ENCODE measurements around the gene ALK.

The ALK gene

DNA sequence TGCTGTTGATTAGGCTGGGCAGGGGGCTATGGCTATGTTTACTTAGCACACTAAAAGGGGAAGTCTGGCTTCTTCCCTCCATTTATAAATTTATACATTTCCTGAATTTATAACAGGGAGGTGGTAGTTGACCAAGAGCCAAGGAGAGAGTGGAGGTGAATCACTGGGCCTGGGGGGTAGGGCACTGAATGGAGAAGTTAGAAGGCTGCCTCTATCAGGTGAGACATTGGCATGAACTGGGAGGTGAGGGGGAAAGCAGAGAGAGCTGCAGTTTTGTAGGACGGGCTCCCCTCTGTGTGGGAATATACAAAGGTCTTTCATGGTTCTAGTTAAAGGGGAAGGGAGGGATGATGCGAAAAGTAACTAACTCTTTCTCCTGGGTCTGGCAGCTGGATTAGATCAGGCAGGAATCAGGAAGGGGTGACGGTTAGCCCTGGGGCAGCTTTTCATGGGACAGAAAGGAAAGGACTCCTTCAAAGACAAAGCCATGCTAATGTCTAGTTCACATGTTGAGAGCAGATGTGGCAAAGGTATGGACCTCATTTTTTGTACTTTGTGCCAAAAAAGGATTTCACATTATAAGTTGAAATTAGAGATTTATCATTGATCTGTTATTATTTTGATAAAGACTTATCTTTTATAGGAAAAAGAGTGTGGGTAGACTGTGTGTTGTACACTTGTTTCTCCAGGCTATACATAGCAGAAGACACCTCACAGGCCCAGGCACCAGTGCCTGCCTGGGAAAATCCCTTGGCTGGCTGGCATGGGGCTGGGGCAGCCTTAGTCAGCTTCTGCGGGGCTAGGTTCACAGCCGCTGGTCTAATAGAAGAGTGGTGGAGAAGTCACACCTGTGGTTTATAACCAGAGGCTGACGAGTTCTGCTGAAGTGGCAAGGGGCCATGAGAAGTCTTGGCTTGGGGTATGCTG lies 647.4 kb downstream of the ALK start:
- Histone ChIP-seq H3K9ac (ENCODE audit: low read depth, low read length) (no peak overlapping the region), H3K36me3 (ENCODE audit: insufficient read depth, low read length) (no peaks in the 10 kb centered on the region), H3K4me1 (ENCODE audit: insufficient read depth, low read length) (peaks cover 3% of the 10 kb centered on the region; the same call in 1 of the 2 replicates), H3K9me3 (ENCODE audit: control insufficient read depth, insufficient read depth, low read length) (no peaks in the 10 kb centered on the region)

DNA sequence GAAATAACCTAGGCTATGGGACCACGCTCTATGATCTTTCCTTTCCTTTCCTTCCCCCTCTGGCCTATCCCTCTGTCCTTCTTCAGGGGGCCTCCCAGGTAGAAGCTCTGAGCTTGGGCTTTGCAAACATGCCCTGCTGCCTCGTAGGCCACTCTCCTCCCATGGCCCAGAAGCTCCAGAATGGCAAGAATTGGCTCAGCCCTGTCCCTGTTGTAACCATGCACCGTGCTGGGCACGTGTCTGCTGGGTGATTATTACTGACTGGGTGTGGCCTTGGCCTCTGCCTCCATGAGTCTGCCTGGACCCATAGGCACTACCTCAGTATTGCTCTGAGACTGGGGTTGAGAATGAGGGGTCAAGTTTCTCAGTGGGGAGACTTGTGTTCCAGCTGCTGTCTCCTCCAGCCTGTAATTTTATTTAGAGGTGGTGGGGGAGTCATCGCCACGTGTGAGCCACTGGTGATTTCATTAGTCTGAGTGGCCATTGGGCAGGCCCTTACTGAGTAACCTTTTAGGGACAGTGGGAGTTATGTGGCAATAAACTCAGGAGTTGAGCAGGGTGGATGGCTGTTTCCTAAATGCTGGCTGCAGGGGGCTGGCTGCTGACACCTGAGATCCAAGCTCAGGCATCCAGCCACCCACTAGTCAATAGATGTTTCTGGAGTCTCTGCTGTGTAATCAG lies 648.2 kb downstream of the ALK start:
- Histone ChIP-seq H3K4me1 (ENCODE audit: insufficient read depth, low read length) (peaks cover 3% of the 10 kb centered on the region; the same call in 1 of the 2 replicates), H3K9me3 (ENCODE audit: control insufficient read depth, insufficient read depth, low read length) (no peaks in the 10 kb centered on the region), H3K36me3 (ENCODE audit: insufficient read depth, low read length) (no peaks in the 10 kb centered on the region), H3K9ac (ENCODE audit: low read depth, low read length) (no peak overlapping the region)

DNA sequence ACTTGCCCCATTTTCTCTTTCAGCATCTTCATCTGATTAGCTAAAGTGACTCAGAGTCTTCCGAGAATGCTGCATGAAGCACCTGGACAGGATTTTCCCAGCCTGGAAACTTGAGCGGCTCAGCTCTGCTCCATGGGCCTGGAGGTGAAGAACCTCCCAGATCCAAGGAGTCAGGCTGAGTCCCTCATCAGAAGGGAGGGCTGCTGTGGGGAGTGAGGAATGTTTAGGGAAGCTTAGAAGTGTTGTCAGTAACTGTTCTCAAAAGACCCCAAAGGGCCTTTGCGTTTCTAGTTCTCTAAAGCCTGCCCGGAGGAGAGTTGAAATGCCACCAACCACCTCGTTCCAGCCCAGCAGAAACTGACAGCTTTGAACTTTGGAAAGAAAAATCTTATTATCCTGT lies 649.1 kb downstream of the ALK start:
- no peaks in the 10 kb centered on the region for H3K36me3 ChIP-seq (ENCODE audit: insufficient read depth, low read length)
- peaks cover 3% of the 10 kb centered on the region; the same call in 1 of the 2 replicates for H3K4me1 ChIP-seq (ENCODE audit: insufficient read depth, low read length)
- no peaks in the 10 kb centered on the region for H3K9me3 ChIP-seq (ENCODE audit: control insufficient read depth, insufficient read depth, low read length)
- H3K9ac ChIP-seq (ENCODE audit: low read depth, low read length) = no peak overlapping the region

DNA sequence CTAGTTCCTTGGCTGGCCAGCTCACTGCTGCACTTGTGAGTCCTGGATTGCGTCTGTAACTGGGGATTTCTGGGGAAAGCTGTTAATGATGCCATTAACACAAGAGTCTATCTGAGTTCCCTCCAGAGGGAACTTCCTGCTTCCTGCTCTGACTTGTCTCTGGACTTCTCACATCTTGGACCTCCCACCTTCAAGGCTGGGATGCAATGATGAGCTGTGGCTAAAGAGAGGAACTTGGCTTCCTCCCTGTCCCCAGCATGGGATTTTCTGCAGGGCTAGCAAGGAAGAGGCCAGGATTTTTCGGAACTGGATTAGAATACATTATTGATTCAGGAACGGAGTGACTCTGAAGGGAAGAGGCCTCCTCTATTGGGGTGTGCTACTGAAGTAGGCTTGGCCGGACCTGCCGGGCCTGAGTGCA lies 650.7 kb downstream of the ALK start:
- Histone ChIP-seq H3K9ac (ENCODE audit: low read depth, low read length) (no peak overlapping the region), H3K36me3 (ENCODE audit: insufficient read depth, low read length) (no peaks in the 10 kb centered on the region), H3K9me3 (ENCODE audit: control insufficient read depth, insufficient read depth, low read length) (no peaks in the 10 kb centered on the region), H3K4me1 (ENCODE audit: insufficient read depth, low read length) (peaks cover 3% of the 10 kb centered on the region; the same call in 1 of the 2 replicates)

DNA sequence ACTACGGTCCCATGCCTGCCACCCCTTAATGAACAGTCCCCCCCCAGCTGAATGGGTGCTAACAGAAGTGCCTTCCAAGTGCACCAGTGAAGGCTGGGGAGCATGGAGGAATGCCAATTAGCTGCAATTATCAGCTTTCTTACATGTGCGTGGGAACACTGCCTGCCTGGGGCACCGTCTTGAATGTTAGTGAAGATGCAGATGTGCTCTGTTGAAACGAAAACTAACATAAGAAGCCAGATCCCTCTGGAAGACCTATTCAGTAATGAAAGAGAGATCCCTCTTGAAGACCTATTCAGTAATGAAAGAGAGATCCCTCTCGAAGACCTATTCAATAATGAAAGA lies 651.6 kb downstream of the ALK start:
- no peaks in the 10 kb centered on the region for H3K9me3 ChIP-seq (ENCODE audit: control insufficient read depth, insufficient read depth, low read length)
- H3K4me1 ChIP-seq (ENCODE audit: insufficient read depth, low read length) = peaks cover 3% of the 10 kb centered on the region; the same call in 1 of the 2 replicates
- no peaks in the 10 kb centered on the region for H3K36me3 ChIP-seq (ENCODE audit: insufficient read depth, low read length)
- no peak overlapping the region for H3K9ac ChIP-seq (ENCODE audit: low read depth, low read length)

DNA sequence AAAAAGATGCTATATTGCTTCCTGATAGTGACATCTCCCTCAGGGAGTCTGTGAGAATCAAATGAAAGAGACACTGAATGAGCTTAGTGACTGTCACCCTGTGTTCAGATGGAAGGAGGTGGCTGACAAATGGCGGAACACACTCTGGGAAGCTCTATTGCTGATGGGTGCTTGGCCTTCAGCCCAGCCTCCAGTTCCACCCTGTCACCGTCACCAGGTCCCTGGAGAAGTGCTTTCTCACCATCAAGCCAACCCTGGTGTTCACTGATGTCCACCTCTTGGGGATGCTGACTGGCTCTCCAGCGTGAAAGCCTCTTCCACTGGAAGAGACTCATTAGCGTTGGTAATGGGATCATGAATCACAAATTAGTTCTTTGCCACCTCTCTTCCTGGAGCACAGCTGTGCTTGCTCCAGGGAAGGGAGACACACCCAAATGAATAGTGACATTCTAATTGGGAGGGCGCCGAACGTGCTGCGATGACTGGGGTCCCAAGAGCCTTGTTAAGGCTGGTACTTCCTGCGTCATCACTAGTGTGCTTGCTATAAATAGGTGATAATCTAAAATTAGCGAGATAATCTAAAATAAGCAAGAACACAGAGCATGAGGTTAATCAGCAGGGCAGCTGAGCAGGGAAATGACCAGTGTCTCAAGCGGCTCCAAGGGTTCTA lies 652.2 kb downstream of the ALK start:
- no peaks in the 10 kb centered on the region for H3K9me3 ChIP-seq (ENCODE audit: control insufficient read depth, insufficient read depth, low read length)
- no peaks in the 10 kb centered on the region for H3K36me3 ChIP-seq (ENCODE audit: insufficient read depth, low read length)
- no peak overlapping the region for H3K9ac ChIP-seq (ENCODE audit: low read depth, low read length)
- H3K4me1 ChIP-seq (ENCODE audit: insufficient read depth, low read length) = peaks cover 3% of the 10 kb centered on the region; the same call in 1 of the 2 replicates

DNA sequence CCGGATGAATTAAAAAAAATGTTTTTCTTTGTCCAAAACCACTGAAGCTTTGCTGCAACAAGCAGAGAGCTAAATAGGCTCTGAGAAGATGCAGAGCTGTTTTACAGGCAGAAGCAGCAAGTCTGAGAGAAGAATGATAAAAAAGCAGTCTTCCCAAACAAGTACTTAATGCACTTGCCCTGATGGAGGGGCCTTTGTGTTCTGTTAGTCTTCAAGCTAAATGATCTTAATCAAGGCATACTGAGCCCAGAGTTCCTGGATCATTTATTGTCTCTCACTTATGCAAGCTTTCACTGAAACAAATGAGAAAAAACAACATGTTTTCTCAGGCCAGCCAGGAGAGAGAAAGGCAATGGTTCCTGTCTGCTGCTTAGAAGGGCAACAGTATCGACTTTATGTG lies 653.7 kb downstream of the ALK start:
- H3K36me3 ChIP-seq (ENCODE audit: insufficient read depth, low read length) = no peaks in the 10 kb centered on the region
- H3K9me3 ChIP-seq (ENCODE audit: control insufficient read depth, insufficient read depth, low read length) = no peaks in the 10 kb centered on the region
- no peaks in the 10 kb centered on the region; the same call in 1 of the 2 replicates for H3K4me1 ChIP-seq (ENCODE audit: insufficient read depth, low read length)
- no peak overlapping the region for H3K9ac ChIP-seq (ENCODE audit: low read depth, low read length)

DNA sequence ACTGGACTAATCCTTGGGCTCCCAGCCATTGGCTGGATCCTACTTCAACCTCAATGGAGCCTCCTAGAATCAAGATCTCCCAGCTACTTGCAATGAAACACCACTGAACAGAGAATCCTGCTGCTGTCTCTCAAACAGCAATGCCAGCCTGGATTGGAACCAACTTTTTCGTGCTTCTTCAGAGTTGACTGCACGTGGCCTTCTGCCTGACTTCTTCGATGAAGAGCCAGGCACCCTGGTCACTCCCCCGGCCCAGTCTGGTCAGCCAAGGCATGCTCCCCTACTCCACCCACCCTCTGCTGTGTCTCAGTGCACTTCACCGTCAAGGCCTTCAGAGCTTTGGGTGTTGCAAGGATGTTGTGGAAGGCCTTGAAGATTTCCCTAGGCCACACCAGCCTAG lies 657.5 kb downstream of the ALK start:
- Histone ChIP-seq H3K36me3 (ENCODE audit: insufficient read depth, low read length) (no peaks in the 10 kb centered on the region), H3K9ac (ENCODE audit: low read depth, low read length) (no peak overlapping the region), H3K9me3 (ENCODE audit: control insufficient read depth, insufficient read depth, low read length) (no peaks in the 10 kb centered on the region), H3K4me1 (ENCODE audit: insufficient read depth, low read length) (no peaks in the 10 kb centered on the region)

DNA sequence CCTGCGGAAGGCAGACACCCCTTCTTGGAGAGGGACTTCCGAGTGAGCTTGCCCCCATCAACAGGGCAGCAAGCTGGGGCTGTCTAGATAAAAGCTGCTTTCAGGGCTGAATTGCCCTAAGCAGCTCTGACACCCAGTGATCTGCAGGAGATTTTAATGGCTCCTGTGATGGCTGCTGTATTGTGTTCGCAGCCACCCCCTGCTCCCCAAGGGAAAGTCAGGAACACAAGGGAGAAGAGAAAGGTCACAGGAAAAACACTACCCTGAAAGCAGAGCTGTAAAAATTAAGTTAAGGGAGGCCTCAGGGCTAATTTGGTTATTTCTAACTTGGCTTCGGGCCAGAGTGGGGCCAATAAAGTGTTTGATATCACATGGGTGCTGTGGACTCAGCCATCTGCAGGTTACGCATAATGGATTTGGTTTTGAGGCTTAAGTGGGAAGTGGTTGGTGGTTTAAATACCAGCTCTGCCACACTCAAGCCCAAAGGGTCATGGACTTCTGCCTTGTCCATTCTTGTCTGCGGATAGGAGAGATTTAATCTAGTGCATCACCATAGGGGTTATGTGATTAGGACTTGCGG lies 658.6 kb downstream of the ALK start:
- Histone ChIP-seq H3K36me3 (ENCODE audit: insufficient read depth, low read length) (no peaks in the 10 kb centered on the region), H3K9ac (ENCODE audit: low read depth, low read length) (no peak overlapping the region), H3K9me3 (ENCODE audit: control insufficient read depth, insufficient read depth, low read length) (no peaks in the 10 kb centered on the region)

DNA sequence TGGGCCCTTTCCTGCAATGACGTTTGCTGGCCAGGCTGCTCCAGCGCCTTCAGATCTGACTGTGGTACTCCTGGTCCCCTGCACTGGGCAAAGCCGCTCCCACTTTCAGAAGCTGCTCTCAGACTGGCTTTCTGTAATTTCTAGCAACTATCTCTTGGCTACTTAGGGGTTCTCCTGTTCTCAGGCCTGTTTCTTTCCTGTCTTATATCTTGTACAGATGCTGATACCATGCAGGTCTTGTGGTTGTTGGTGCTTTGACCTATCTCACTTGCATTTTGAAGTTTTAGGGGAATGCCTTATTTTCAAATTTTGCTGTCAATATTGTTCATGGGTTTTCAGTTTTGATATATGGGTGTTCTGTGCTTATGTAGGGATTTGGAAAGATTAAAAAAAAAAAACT lies 660.4 kb downstream of the ALK start:
- Histone ChIP-seq H3K4me1 (ENCODE audit: insufficient read depth, low read length) (no peaks in the 10 kb centered on the region), H3K36me3 (ENCODE audit: insufficient read depth, low read length) (no peaks in the 10 kb centered on the region), H3K9ac (ENCODE audit: low read depth, low read length) (no peak overlapping the region), H3K9me3 (ENCODE audit: control insufficient read depth, insufficient read depth, low read length) (no peaks in the 10 kb centered on the region)

More for the DNA sequence above, 658.6 kb downstream of the ALK start:
- no peaks in the 10 kb centered on the region for H3K4me1 ChIP-seq (ENCODE audit: insufficient read depth, low read length)

DNA sequence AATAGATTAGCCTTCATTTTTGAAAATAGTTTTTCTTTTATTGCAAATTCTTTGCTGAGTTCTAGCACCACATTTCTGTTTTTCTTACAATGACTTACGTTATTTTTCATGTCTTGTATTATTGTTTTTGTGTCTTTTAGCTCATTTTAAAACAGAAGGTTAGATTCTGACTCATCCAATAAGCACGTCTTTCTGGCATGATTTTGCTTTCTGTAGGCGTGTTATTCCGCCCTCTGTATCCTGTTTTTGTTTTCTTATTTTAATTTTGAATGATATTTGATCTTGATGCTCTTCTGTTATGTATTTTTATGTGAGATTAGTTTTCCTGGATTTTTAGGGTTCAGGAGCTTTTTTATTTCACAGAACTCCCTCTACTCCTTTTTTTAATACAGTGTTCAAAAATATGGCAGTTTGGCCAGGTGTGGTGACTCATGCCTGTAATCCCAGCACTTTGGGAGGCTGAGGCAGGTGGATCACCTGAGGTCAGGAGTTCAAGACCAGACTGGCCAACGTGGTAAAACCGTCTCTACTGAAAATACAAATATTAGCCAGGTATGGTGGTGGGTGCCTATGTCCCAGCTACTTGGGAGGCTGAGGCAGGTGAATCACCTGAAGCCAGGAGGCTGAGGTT lies 661.1 kb downstream of the ALK start:
- no peaks in the 10 kb centered on the region for H3K9me3 ChIP-seq (ENCODE audit: control insufficient read depth, insufficient read depth, low read length)
- no peaks in the 10 kb centered on the region for H3K4me1 ChIP-seq (ENCODE audit: insufficient read depth, low read length)
- H3K9ac ChIP-seq (ENCODE audit: low read depth, low read length) = no peak overlapping the region
- H3K36me3 ChIP-seq (ENCODE audit: insufficient read depth, low read length) = no peaks in the 10 kb centered on the region

DNA sequence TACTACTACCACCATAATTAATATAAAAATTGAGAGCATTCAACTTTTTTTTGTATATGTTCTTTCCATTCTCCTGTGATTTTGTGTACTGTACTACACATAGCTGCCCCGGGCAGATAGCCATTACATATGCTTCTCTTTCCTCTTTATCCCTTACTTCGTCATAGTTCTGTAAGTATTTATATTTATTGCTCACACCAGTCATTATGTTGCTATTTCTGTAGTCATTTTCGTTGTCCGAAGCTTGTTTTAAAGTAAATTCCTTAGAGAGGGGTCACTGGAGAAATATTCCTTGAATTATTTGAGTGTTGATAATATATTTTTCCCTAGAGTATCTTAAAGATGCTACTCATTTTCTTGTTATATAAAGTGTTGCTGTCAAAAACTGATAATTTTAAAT lies 662.2 kb downstream of the ALK start:
- no peaks in the 10 kb centered on the region for H3K36me3 ChIP-seq (ENCODE audit: insufficient read depth, low read length)
- no peaks in the 10 kb centered on the region for H3K9me3 ChIP-seq (ENCODE audit: control insufficient read depth, insufficient read depth, low read length)
- H3K4me1 ChIP-seq (ENCODE audit: insufficient read depth, low read length) = no peaks in the 10 kb centered on the region
- no peak overlapping the region for H3K9ac ChIP-seq (ENCODE audit: low read depth, low read length)

DNA sequence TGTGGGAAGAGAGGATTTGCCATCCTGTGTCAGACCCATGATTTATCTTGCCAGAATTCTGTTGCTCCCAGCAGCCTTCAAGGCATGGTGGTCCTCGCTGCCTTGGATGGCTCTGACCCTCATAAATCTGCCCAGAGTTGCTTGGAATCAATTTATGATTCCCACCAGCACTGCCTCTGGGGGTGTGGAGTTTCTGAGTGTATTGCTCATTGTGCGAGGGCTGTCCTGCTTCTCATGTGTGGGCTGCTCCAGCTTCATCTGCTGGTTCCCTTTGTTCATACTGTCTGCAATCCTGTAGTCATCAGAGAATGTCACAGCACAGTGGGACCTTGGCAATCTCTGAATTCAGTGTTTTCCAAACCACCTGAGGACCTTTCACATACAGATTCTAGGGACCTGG lies 666.4 kb downstream of the ALK start:
- H3K9ac ChIP-seq (ENCODE audit: low read depth, low read length) = no peak overlapping the region
- H3K9me3 ChIP-seq (ENCODE audit: control insufficient read depth, insufficient read depth, low read length) = no peaks in the 10 kb centered on the region
- H3K4me1 ChIP-seq (ENCODE audit: insufficient read depth, low read length) = no peaks in the 10 kb centered on the region
- H3K36me3 ChIP-seq (ENCODE audit: insufficient read depth, low read length) = no peaks in the 10 kb centered on the region
